ENCODE results near the gene RNF2. TPM values are rescaled to one million over a fixed set of nuclear protein-coding genes. Genes with fewer than 3 reads are reported as not detected.
"Not testable (repeated sequence)": the region's sequence is repeated elsewhere in the genome, so short reads cannot be mapped to it uniquely, and the experiment has no call there.

RNF2 gene
- total RNA-seq, 2 experiments from 2014 or later: 19.7 to 20.0 TPM

GRCh38 chr1:185058110-185058509, 12.8 kb downstream of the RNF2 start:
- Mint-ChIP-seq H3K4me1 (peaks cover 9% of the 10 kb centered on the region), H3K4me3 (no peak overlapping the region), H3K27me3 (no peaks in the 10 kb centered on the region), H3K9me3 (no peaks in the 10 kb centered on the region), H3K36me3 (ENCODE audit: low read depth) (peaks cover 8% of the 10 kb centered on the region), H3K27ac (no peak overlapping the region)
- ChIA-PET POLR2A (no interaction called here), CTCF (no interaction called here)
- DNase-seq: no peak

- Mint-ChIP-seq H3K27me3 (no peaks in the 10 kb centered on the region), H3K36me3 (ENCODE audit: low read depth) (peaks cover 9% of the 10 kb centered on the region), H3K27ac (no peak overlapping the region), H3K4me1 (peaks cover 9% of the 10 kb centered on the region), H3K4me3 (no peak overlapping the region), H3K9me3 (no peaks in the 10 kb centered on the region)
- no peak for DNase-seq
- POLR2A ChIA-PET: no interaction called here
- CTCF ChIA-PET: no interaction called here
Observed at GRCh38 chr1:185058876-185059275, 13.5 kb downstream of the RNF2 start.

GRCh38 chr1:185059950-185060571, 14.7 kb downstream of the RNF2 start:
- Mint-ChIP-seq H3K27me3 (no peaks in the 10 kb centered on the region), H3K9me3 (no peaks in the 10 kb centered on the region), H3K36me3 (ENCODE audit: low read depth) (peaks cover 14% of the 10 kb centered on the region), H3K27ac (no peak overlapping the region), H3K4me3 (no peak overlapping the region), H3K4me1 (peaks cover 9% of the 10 kb centered on the region)
- ChIA-PET CTCF (no interaction called here), POLR2A (no interaction called here)
- DNase-seq: no peak

DNA sequence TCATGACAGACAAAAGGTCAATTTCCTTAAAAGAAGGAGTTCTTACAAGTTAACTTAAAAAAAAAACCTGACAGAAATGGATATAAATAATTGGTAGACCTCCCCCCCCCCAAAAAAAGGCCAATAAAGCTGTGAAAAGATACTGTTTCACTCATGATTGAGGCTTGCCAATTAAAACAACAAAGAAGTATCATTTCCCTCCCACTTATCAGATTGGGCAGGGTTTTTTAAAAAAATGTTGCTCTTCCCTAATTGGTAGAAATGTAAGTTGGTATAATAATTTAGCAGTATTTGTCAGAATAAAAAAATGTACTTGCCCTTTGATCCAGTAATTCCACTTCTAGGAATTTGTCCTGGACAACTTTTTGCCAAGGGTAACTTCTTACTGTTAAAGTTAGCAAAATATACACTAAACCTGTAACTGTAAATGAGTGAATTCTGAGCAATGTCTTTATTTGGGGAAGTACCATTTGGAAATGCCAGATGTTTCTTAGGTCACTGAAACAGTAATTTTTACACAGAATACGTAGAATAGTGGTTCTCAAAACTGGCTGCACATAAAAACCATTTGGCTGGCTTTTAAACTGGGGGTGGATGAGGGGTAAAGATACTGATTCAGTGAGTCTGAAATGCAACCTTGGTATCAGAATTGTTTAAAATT, 17.5 kb downstream of the RNF2 start:
- POLR2A ChIA-PET: no interaction called here
- Mint-ChIP-seq H3K27me3 (no peaks in the 10 kb centered on the region), H3K27ac (no peak overlapping the region), H3K4me3 (no peak overlapping the region), H3K36me3 (ENCODE audit: low read depth) (peaks cover 26% of the 10 kb centered on the region), H3K4me1 (peaks cover 13% of the 10 kb centered on the region), H3K9me3 (no peaks in the 10 kb centered on the region)
- no peak for DNase-seq
- CTCF ChIA-PET: no interaction called here

DNA sequence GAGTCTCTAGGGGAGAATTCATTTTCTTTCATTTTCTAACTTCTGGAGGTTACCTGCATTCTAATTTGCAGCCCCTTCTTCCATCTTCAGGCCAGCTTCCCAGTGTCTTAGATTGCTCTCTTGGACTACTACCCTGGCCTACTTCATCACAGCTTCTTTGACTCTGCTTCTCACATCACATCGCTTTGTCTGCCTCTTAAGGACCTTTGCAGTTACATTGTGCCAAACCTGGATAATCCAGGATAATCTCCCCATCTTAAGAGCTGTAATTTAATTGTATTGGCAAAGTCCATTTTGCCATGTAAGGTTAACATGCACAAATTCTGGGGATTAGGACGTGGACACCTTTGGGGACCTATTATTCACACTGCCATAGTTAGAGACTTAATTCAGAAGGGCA, 18.4 kb downstream of the RNF2 start:
- POLR2A ChIA-PET: no interaction called here
- Mint-ChIP-seq H3K4me3 (no peak overlapping the region), H3K9me3 (no peaks in the 10 kb centered on the region), H3K4me1 (peaks cover 13% of the 10 kb centered on the region), H3K27me3 (no peaks in the 10 kb centered on the region), H3K36me3 (ENCODE audit: low read depth) (peaks cover 26% of the 10 kb centered on the region), H3K27ac (no peak overlapping the region)
- DNase-seq: no peak
- CTCF ChIA-PET: no interaction called here

DNA sequence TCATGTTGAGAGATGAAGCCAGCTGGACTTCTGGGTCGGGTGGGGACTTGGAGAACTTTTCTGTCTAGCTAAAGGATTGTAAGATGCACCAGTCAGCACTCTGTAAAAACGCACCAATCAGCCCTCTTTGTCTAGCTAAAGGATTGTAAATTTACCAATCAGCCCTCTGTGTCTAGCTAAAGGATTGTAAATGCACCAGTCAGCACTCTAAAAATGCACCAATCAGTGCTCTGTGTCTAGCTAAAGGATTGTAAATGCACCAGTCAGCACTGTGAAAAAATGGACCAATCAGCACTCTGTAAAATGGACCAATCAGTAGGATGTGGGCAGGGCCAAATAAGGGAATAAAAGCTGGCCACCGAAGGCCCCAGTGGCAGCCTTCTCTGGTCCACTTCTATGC, 19.6 kb downstream of the RNF2 start:
- H3K27me3 Mint-ChIP-seq, DNase-seq, H3K27ac Mint-ChIP-seq, H3K9me3 Mint-ChIP-seq, POLR2A ChIA-PET, H3K4me3 Mint-ChIP-seq: not testable (repeated sequence)
- Mint-ChIP-seq H3K36me3 (ENCODE audit: low read depth) (peaks cover 26% of the 10 kb centered on the region), H3K4me1 (peaks cover 13% of the 10 kb centered on the region)
- CTCF ChIA-PET: interaction anchor here (1.7 kb wide), 1 partner anchor 105 kb away, joined by 4 read pairs; no protein-coding TSS in a partner anchor

GRCh38 chr1:185066181-185066580, 20.8 kb downstream of the RNF2 start:
- H3K27ac Mint-ChIP-seq: no peak overlapping the region
- peaks cover 11% of the 10 kb centered on the region for H3K4me1 Mint-ChIP-seq
- H3K27me3 Mint-ChIP-seq: no peaks in the 10 kb centered on the region
- H3K36me3 Mint-ChIP-seq (ENCODE audit: low read depth): peaks cover 29% of the 10 kb centered on the region
- ChIA-PET CTCF (interaction anchor here (1.7 kb wide), 1 partner anchor 104 kb away, joined by 4 read pairs; no protein-coding TSS in a partner anchor), POLR2A (no interaction called here)
- no peak for DNase-seq
- H3K9me3 Mint-ChIP-seq: no peaks in the 10 kb centered on the region
- no peak overlapping the region for H3K4me3 Mint-ChIP-seq

DNA sequence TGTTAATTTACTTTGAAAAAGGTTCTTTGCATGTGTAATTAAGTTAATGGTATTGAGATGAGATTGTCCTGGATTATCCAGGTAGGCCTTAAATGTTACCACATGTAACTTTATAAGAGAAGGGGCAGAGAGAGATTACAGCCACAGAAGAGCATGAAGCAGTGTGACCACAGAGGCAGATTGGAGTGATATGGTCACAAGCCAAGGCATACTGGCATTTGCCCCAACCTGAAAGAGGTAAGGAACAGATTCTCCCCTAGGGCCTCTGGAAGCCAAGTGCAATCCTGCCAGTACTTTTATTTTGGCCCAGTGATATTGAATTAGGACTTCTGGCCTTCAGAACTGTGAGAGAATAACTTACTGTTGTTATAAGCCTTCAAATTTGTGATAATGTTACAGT, 23.0 kb downstream of the RNF2 start:
- no peaks in the 10 kb centered on the region for H3K27me3 Mint-ChIP-seq
- no peak for DNase-seq
- H3K4me1 Mint-ChIP-seq: peaks cover 5% of the 10 kb centered on the region
- H3K4me3 Mint-ChIP-seq: no peak overlapping the region
- CTCF ChIA-PET: no interaction called here
- POLR2A ChIA-PET: no interaction called here
- H3K36me3 Mint-ChIP-seq (ENCODE audit: low read depth): peaks cover 26% of the 10 kb centered on the region
- H3K9me3 Mint-ChIP-seq: peaks cover 2% of the 10 kb centered on the region
- no peak overlapping the region for H3K27ac Mint-ChIP-seq

- ChIA-PET CTCF (no interaction called here), POLR2A (no interaction called here)
- no peak overlapping the region for H3K27ac Mint-ChIP-seq
- H3K36me3 Mint-ChIP-seq (ENCODE audit: low read depth): peaks cover 26% of the 10 kb centered on the region
- no peaks in the 10 kb centered on the region for H3K27me3 Mint-ChIP-seq
- no peak overlapping the region for H3K4me3 Mint-ChIP-seq
- peaks cover 2% of the 10 kb centered on the region for H3K9me3 Mint-ChIP-seq
- no peak for DNase-seq
- peaks cover 5% of the 10 kb centered on the region for H3K4me1 Mint-ChIP-seq
Observed at GRCh38 chr1:185069202-185069772, 23.9 kb downstream of the RNF2 start.

DNA sequence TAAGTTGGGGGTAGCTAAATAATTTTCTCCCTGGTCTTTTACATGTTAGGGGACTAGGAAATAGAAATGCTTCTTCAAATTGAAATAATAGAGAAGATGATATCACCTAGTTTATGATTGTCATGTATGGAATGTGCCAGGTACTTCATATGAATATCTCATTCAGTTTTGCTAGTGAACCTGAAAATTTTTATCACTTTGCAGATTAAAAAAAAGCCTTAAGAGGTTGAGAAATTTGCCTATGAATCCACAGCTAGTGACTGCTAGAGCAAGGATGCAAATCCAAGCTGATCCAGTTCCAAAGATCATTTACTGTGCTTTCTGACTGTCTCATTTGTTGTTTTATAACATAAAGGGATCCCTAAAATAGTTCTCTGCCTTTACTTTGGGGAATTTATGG, 24.7 kb downstream of the RNF2 start:
- H3K27ac Mint-ChIP-seq: no peak overlapping the region
- ChIA-PET CTCF (no interaction called here), POLR2A (no interaction called here)
- no peak overlapping the region for H3K4me3 Mint-ChIP-seq
- H3K4me1 Mint-ChIP-seq: peaks cover 5% of the 10 kb centered on the region
- no peak for DNase-seq
- H3K36me3 Mint-ChIP-seq (ENCODE audit: low read depth): peaks cover 22% of the 10 kb centered on the region
- H3K9me3 Mint-ChIP-seq: peaks cover 2% of the 10 kb centered on the region
- H3K27me3 Mint-ChIP-seq: no peaks in the 10 kb centered on the region

- Mint-ChIP-seq H3K4me1 (no peaks in the 10 kb centered on the region), H3K27ac (no peak overlapping the region), H3K4me3 (no peak overlapping the region), H3K27me3 (no peaks in the 10 kb centered on the region), H3K9me3 (peaks cover 2% of the 10 kb centered on the region), H3K36me3 (ENCODE audit: low read depth) (peaks cover 7% of the 10 kb centered on the region)
- ChIA-PET CTCF (no interaction called here), POLR2A (interaction anchor here (1.0 kb wide), 1 partner anchor 207 kb away, joined by 3 read pairs; no protein-coding TSS in a partner anchor)
- DNase-seq: no peak
Observed at GRCh38 chr1:185073725-185074124, 28.4 kb downstream of the RNF2 start.

GRCh38 chr1:185074307-185074706, 28.9 kb downstream of the RNF2 start:
- no peaks in the 10 kb centered on the region for H3K4me1 Mint-ChIP-seq
- DNase-seq: no peak
- H3K27me3 Mint-ChIP-seq: no peaks in the 10 kb centered on the region
- H3K4me3 Mint-ChIP-seq: no peak overlapping the region
- H3K36me3 Mint-ChIP-seq (ENCODE audit: low read depth): peaks cover 9% of the 10 kb centered on the region
- H3K27ac Mint-ChIP-seq: no peak overlapping the region
- ChIA-PET CTCF (no interaction called here), POLR2A (interaction anchor here (1.0 kb wide), 1 partner anchor 207 kb away, joined by 3 read pairs; no protein-coding TSS in a partner anchor)
- peaks cover 2% of the 10 kb centered on the region for H3K9me3 Mint-ChIP-seq

GRCh38 chr1:185075476-185075875, 30.1 kb downstream of the RNF2 start:
- Mint-ChIP-seq H3K27ac (no peak overlapping the region), H3K4me1 (no peaks in the 10 kb centered on the region), H3K36me3 (ENCODE audit: low read depth) (peaks cover 13% of the 10 kb centered on the region), H3K4me3 (no peak overlapping the region), H3K9me3 (peaks cover 5% of the 10 kb centered on the region), H3K27me3 (no peaks in the 10 kb centered on the region)
- ChIA-PET CTCF (no interaction called here), POLR2A (no interaction called here)
- no peak for DNase-seq

GRCh38 chr1:185077374-185077773, 32.0 kb downstream of the RNF2 start:
- no peak overlapping the region for H3K4me3 Mint-ChIP-seq
- no peaks in the 10 kb centered on the region for H3K27me3 Mint-ChIP-seq
- H3K36me3 Mint-ChIP-seq (ENCODE audit: low read depth): peaks cover 9% of the 10 kb centered on the region
- no peak for DNase-seq
- peaks cover 5% of the 10 kb centered on the region for H3K9me3 Mint-ChIP-seq
- CTCF ChIA-PET: interaction anchor here (0.6 kb wide), 1 partner anchor 16 kb away, joined by 3 read pairs; no protein-coding TSS in a partner anchor
- POLR2A ChIA-PET: no interaction called here
- no peak overlapping the region for H3K27ac Mint-ChIP-seq
- H3K4me1 Mint-ChIP-seq: no peaks in the 10 kb centered on the region
